Measurements from ENCODE around the gene RER1. TPM values are rescaled to one million over a fixed set of nuclear protein-coding genes. Genes with fewer than 3 reads are reported as not detected.

Gene RER1
- total RNA-seq, 1 donor from 2014 or later: 40.1 TPM

- no peak for DNase-seq
Measured at GRCh38 chr1:2391931-2392509, 379 bp downstream of the RER1 start.

- DNase-seq: no peak
Measured at GRCh38 chr1:2392686-2393085, 1.0 kb downstream of the RER1 start.

- no peak for DNase-seq
Measured at GRCh38 chr1:2393471-2393877, 1.8 kb downstream of the RER1 start.

- no peak for DNase-seq
Measured at GRCh38 chr1:2394220-2394619, 2.6 kb downstream of the RER1 start.

GRCh38 chr1:2394761-2395160, 3.1 kb downstream of the RER1 start:
- no peak for DNase-seq

GRCh38 chr1:2395245-2395644, 3.6 kb downstream of the RER1 start:
- DNase-seq: no peak

- DNase-seq: no peak
Measured at GRCh38 chr1:2396059-2396458, 4.4 kb downstream of the RER1 start.

- DNase-seq: no peak
Measured at GRCh38 chr1:2396476-2396875, 4.8 kb downstream of the RER1 start.

GRCh38 chr1:2397007-2397679, 5.5 kb downstream of the RER1 start:
- DNase-seq: no peak

GRCh38 chr1:2398871-2399270, 7.2 kb downstream of the RER1 start:
- DNase-seq: no peak

GRCh38 chr1:2399890-2400575, 8.4 kb downstream of the RER1 start:
- no peak for DNase-seq

GRCh38 chr1:2400576-2400909, 8.9 kb downstream of the RER1 start:
- DNase-seq: no peak

GRCh38 chr1:2400950-2401649, 9.5 kb downstream of the RER1 start:
- no peak for DNase-seq

- DNase-seq: no peak
Measured at GRCh38 chr1:2402420-2402819, 10.8 kb downstream of the RER1 start.

- no peak for DNase-seq
Measured at GRCh38 chr1:2403273-2403672, 11.6 kb downstream of the RER1 start.

GRCh38 chr1:2404142-2404889, 12.7 kb downstream of the RER1 start:
- DNase-seq: no peak

- no peak for DNase-seq
Measured at GRCh38 chr1:2404890-2405511, 13.4 kb downstream of the RER1 start.

GRCh38 chr1:2405588-2406295, 14.1 kb downstream of the RER1 start:
- no peak for DNase-seq

GRCh38 chr1:2406451-2407041, 14.9 kb downstream of the RER1 start:
- DNase-seq: no peak

GRCh38 chr1:2407166-2407990, 15.7 kb downstream of the RER1 start:
- no peak for DNase-seq
